NK-92 (cell line): ENCODE results near the gene ULK4.
"Not testable (repeated sequence)": the region's sequence is repeated elsewhere in the genome, so short reads cannot be mapped to it uniquely, and the experiment has no call there.

ENCODE experiments used
- DNase-seq: peaks from one replicate; lab custom pipeline; 2025; ENCODE audit not compliant: unreplicated experiment; lab: John Stamatoyannopoulos, UW

The ULK4 gene

DNA sequence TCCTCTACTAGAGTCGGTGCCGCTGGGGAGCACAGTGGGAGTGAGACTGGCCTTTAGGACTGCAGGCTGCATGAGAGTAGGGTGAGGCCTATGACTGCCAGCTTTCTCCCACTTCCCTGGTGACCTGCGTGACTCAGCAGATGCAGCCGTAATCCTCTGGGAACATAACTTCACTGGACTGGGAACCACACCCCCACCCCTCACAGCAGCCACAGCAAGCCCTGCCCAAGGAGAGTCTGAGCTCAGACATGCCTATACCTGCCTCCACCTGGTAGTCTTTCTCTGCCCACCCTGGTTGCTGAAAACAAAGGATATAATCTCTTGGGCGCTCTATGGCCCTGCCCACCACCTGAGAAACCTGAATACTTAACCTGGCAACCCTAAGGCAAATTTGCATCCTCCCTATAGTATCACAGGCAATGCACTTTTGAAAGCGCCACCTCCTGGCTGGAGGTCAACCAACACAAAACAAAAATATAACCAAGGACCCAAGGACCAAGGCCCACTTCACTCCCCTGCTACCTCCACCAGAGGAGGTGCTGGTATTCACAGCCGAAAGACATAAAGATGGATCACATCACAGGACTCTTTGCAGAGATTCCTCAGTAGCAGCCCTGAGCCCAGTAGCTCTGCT, 453.7 kb downstream of the ULK4 start:
- DNase-seq, result no peak

DNA sequence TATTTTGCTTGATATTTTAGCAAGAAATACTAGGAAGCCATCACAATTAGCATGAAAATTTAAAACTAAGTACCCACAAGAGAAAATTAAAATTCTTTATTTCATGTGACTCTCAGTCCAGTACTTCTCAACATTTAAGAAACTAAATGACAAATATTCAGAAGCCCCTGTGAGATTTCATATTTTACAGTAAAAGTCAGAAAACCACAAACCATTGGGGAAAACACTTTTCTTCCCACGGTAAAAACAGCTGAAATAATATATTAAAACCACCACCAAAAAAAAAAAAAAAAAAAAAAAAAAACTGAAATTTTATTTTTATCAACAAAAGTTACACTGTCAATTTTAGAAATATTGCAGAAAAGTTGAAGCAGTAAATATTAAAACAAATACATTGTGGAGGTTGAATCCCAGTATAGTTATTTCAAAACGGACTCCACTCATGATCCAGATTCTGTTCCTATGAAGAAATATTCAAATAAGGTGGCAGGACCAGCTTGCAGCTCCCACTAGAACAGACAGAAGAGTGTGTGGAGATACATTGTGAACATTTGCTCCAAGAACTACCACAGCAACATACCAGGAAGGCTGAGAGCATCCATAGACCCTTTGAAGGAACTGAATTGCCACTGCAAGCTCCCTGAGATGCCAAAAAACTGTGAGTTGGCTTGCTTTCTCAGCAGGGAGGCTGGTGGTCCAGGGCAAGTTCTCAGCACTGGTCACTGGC, 454.4 kb downstream of the ULK4 start:
- DNase-seq, result no peak

DNA sequence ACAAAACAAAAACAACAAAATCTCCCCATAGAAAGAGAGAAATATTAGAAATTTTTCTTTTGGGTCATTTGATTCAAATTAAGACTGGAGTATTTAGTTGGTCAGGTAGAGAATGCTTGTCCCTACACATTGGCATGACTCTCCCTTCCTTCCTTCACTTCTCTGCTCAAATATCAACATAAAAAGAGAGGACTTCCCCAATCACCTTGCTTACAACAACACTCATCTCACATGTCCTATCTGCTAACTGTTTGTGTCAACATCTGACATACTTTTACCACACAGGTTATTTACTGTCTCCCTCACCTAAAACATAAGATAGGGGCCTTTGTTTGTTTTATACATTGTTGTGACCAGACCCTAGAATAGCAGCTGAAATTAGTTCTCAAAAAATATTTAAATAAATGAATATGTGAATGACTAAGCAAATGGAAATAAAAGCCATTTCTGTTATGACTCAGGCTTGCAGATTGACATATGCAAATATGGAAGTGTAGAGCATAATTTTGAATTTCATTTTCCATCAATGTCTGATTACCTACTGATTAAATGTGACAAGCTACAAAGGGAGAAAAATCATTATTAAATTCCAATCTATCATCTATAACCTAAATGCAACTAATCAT, 457.8 kb downstream of the ULK4 start:
- DNase-seq, result no peak

DNA sequence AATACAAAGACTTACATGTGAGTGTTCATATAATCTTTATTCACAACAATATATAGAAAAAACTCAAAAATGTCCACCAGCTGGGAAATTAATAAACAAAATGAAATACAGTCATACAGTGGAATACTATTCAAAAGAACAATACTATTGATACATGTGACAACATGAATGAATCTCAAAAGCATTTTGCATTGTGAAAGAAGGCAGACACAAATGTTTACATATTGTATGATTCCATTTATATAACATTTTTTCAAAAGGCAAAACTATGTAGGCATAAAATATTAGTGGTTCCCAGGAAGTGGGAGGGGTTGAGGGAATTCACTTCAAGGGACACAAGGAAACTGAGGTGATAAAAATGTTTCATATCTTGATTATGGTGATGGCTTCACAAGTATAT, 459.4 kb downstream of the ULK4 start:
- DNase-seq, result no peak

DNA sequence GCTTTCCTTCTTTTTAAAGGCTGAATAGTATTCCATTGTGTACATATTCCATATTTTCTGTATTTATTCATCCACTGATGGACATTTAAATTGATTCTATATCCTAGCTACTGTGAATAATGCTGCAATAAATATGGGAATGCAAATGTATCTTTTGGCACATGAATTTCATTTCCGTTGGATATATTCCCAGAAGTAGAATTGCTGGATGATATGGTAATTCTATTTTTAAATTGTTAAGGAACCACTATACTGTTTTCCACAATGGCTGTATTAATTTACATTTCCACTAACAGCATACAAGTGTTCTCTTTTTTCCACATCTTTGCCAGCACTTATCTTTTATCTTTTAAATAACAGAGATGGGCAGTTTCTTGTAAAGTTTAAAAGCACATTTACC, 459.9 kb downstream of the ULK4 start:
- no peak for DNase-seq

DNA sequence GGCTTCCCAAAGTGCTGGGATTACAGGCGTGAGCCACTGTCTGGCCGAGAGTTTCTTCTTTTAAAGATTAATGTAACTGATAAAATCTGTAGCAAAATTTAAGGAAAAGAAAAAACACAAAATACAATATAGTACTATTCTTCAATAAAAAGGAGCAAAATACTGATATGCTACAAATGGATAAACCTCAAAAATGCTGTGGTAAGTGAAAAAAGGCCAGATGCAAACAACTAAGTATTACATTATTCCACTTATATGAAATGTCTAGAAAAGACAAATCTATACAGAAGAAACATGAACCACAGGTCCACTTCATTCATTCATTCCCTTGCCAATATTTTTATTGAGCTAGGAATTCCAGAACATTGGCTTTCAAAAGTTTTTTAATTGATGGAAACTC, 463.1 kb downstream of the ULK4 start:
- DNase-seq, result no peak

DNA sequence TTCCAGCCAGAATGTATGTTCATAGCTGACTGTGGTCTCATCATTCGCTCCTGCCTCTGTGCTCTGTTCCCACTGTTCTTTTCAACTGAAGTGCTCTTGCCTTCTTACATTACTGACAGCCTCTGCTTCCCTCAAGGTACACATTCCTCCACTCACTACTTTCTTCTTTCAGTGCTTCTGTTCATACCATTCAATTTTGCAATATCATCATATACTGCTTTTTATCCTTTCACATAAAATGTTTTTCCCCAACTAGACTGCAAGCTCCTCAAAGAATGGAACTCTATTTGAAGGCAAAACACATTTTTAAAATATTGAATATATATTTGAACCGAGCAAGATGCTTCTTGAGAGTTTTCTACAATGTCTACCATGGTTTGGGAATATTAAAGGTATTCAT, 471.5 kb downstream of the ULK4 start:
- DNase-seq, result no peak

DNA sequence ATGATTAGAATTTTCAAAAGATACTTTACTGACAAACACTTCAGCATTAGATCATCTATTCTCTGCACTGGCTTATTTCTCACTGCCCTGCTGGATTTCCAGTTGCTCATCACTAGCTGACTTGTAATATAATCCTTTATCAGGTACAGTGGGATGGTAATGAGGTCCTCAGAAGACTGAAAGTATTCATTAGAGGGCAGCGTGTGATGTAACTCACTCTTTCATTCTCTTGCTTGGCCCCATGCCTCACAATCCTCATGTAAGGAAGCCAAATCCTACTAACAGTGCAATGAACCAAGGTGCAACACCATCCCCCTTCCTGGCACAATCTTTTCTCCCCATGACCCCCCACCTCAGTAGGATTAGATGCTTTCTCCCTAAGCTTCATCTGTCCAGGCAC, 472.7 kb downstream of the ULK4 start:
- no peak for DNase-seq

DNA sequence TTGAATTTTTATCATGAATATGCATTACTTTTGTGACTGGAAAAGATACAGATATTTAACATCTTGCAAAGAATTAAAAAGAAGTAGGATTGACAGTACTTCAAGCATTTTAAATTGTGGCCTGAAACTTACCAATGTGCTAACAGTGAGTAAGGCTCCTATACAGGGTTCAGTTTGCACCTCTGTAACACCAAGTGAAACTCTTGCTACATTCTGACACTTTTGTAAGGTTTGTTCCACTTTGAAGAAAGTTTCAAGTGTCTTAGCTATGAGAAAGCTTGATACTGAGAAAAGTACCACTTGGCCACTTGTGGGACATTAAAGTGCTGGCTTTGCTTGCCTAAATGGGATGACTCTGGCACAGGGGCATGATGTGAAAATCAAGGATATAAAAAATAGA, 473.4 kb downstream of the ULK4 start:
- no peak for DNase-seq

DNA sequence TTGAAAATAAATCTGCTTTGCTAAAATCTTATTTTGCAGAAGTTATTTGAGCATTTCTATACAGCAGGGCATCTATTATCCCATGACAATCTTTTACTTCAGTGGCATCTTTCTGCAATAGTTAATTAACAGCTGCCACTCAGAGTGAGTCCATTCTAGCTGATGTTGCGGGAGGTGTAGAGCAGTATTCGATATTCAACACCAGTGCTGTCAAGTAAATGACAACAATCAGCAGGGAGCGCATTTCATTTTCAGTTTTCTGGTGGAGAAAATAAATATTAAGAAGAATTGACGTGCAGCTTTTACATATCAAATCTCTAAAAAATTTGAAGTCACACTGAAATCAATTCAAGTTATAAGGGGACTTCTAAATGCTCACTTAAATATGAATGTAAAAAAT, 476.4 kb downstream of the ULK4 start:
- DNase-seq, result no peak

DNA sequence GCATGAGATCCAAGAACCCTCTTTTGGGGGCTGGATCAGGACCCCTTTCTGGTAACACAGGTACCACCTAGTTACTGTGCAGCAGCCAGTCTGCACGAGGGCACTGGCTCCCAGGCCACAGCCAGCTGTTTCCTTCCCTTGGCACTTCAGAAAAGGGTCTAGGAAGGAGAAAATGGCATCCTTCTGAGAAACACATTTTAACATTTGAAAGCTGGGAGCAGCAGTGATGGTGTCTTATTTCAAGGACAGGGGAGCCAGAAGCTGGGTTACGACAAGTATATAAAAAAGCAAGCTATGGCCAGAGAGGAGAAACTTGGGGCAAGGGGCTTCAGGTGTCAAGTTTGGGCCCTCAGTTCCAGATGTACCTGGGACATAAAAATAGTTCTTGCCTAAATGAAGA, 479.8 kb downstream of the ULK4 start:
- no peak for DNase-seq

DNA sequence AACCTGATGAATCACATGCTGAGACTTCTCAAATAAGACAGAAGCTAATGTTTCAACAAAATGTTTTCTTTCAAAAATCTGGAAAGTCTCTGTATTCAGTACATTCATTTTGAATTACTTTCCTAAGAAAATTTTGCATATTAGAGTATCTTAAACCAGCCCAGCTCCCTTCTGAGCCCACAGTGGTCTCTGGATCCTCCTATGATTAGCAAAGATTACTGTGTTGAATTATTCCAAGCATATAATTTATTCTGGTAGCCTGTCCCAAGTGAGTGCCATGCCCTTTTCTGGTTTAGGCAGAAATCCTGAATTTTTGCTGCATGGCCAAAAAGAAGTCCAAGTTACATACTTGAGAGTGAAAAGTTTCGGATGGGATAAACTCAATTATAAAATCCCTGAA, 483.6 kb downstream of the ULK4 start:
- no peak for DNase-seq

DNA sequence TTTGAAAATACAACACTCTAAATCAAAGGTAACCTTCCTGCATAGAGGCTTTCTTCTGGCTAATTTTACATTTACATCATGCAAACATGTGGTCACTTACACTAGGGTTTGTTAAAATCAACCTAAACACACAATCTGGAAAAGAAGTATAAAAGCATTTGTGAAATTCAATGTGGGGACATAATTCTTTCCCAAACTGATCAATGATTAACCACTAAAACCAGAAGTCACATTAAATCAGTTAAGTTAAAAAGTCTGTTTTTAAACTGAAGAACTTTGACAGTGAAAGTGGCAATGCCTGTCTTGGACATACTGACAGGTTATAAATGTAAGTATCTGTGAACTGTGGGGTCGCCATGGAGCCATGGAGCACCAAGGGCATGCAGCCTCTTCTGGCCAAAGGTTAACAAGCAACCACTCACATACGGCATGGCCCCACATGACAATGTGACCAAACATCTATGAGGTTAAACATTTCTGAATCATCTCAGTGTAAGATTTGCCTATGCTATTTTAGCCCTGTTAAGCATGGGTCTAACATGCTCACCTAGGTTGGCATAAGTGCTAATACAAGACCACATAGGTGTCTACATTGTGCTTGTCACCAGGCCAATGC, 484.4 kb downstream of the ULK4 start:
- DNase-seq, result no peak

DNA sequence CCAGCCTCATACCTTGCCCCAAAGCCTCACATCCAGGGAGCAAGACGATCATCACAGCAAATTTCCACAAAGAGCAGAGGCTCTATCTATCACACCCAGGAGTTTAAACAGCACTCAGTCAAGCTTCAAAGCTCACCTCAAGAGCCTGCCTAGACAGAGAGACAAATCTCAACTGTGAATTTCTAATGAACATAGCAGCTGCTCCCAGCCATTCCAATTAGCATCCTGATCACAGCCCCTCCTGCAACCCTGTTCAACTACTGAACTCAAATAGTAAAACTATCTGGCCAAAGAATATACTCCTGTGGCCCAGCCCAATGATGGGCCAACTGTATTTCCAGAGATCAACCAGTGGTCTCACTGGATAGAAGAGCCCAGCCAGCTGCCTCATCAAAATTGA, 492.8 kb downstream of the ULK4 start:
- DNase-seq, result no peak

DNA sequence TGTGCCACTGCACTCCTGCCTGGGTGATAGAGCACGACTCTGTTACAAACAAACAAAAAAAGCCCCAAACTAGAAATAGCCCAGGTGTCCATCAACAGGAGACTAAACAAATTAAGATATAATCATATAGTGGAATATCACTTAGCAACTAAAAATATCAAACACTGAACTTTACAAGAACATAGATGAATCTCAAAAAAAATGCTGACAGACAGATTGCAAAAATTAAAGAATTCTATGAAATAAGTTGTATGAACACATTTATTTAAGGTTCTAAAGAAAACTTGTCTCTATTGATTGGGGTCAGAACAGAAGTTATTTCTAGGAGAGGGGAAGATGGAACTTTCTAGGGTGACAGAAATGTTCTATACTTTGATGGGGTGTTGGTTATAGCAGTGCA, 494.4 kb downstream of the ULK4 start:
- no peak for DNase-seq

DNA sequence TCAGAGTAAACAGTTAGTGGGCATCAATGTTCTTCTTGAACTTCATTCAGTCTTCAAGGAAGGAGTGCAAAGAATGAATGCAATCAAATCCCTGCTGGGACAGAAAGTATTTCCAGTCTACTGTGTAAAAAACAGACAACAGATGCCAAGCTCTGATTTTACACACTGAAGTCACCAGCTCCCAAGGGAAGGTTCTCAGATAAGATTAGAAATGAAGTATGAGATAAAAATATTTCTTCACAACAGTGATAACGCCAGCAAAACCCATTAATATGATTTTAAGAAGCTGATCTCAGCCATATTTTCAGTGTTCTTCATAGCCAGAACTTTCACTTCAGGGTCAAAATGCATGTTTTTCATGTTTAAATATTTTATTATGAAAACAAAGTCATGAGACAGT, 497.0 kb downstream of the ULK4 start:
- DNase-seq, result no peak

DNA sequence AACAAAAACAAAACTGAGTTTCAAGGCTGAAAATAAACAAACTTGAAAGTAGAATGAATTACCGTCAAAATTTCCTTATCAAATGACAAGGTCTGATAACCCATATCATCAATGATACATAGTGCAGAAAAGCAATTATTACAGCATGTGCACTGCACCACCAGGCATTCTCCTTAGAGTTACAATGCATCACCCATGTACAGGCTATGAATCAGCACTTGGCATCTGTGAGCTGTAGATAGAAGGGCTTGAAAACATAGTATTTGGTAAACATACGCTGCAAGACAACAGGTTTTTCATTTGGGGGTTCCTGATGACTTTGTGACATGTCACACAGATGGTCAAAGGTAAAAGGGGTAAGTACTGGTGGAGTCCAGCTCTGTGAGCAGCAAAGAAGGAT, 497.5 kb downstream of the ULK4 start:
- DNase-seq, result no peak

DNA sequence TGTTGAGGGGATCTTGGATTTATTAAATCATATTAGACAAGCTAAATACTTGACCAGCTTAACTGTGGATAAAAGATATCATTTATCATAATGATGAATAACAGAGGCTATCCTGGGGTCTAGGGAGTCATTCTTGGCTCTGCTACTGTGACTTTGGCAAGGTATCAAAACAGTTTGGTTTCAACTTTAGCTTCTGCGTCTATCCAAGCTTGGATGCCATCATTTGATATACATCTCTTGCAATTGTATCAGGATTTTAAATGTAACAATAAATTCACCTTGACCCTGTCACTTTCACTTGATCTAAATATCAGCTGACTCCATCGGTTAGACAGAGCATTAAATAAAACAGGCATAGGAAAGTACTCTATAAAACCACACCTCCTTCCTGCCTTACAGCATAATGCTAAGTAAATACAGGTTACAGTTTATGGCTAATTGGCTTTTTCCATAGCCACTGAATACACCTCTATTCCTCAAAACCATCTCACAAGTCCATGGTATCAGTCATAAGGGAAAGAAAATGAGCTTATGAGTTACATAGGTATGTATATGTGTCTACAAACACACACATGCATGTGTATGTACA, 499.7 kb downstream of the ULK4 start:
- DNase-seq, result no peak

DNA sequence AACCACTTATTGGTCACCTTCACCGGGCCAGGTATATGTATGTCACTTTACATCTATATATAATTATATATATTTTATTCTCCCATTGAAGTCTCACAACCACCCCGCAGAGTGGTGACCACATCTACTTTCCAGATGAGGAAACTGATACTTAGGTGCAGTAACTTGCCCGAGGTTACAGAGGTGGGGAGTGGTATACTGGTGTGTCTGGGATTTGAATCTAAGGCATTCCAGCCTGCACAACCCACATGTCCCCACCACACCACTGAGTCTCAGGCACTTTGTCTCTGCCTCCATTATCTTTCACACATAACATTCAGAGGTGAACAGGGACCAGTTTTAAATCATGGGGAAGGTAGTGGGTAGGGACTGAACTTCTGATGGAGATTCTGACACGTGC, 501.2 kb downstream of the ULK4 start:
- DNase-seq, result no peak

DNA sequence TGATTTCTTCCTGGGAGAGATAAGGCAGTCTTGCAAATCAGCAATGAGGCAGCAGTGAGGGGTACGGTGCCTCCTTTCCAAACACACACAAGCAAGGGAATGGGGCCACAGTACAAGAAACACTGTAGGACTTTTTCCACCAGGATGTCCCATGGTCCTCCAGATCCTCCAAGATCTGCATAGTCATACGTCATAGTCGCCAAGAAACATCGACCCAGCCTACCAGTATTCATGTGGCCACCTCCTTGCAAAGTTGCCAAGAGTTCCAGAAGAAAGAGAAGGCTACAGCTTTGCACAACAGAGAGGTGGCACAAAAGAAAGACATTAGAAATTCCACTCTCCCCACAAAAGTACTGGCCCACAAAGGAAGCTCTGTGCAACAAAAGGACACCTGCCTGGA, 504.7 kb downstream of the ULK4 start:
- no peak for DNase-seq

DNA sequence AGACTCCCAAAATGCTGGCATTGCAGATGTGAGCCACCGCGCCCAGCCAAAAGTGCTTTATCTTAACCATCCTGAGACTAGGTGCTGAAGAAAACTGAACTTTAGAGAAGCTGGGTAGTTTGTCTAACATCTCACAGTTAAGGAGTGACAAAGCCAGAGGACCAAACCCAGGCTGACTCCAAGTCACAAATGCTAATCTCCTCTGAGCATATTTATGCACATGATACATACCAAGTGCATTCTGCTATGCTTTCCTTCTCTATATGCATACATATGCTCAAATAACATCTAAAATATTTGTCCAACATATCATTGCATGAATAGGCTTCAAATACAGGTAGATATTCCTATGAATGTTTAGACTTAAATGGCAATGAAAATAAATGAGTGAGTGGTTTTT, 505.7 kb downstream of the ULK4 start:
- DNase-seq, result no peak

DNA sequence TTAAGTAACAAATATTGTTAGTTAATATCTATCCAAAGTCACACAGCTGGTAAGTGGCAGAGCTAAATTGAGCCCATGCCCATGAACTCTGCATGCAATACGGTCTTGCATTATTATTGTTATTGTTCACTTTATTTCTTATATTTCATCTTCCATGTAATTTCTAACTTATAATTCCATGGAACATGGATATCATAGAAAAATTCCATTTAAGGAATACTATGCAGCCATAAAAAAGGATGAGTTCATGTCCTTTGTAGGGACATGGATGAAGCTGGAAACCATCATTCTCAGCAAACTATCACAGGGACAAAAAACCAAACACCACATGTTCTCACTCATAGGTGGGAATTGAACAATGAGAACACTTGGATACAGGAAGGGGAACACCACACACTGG, 508.3 kb downstream of the ULK4 start:
- not testable (repeated sequence) for DNase-seq
